Measurements from ENCODE around the gene PKIG. TPM values are rescaled to one million over a fixed set of nuclear protein-coding genes. Genes with fewer than 3 reads are reported as not detected.

Gene PKIG
- total RNA-seq, 2 experiments from 2014 or later = 31.7 to 46.9 TPM

GRCh38 chr20:44659931-44660330 lies 77.6 kb downstream of the PKIG start:
- ChIA-PET CTCF (ENCODE audit: unreplicated experiment) (no interaction called here), POLR2A (no interaction called here)
- no peaks in the 10 kb centered on the region for H3K36me3 ChIP-seq (ENCODE audit: insufficient read depth, low read length)
- DNase-seq (ENCODE audit: low spot score) = no peak
- no peaks in the 10 kb centered on the region for H4K20me1 ChIP-seq (ENCODE audit: insufficient read depth, low read length)
- BruUV-seq (replicated peaks) = no TSS peak
- H3K27ac ChIP-seq (ENCODE audit: low read depth, low read length, poor library complexity, severe bottlenecking) = no peak overlapping the region
- H2AFZ ChIP-seq (ENCODE audit: low read length) = no peak overlapping the region
- H3K9me2 ChIP-seq (ENCODE audit: insufficient read depth, low read length) = no peaks in the 10 kb centered on the region
- no peaks in the 10 kb centered on the region for H3K79me2 ChIP-seq (ENCODE audit: insufficient read depth, low read depth, low read length)
- peaks cover 10% of the 10 kb centered on the region for H3K4me1 ChIP-seq (ENCODE audit: insufficient read depth, low read length, poor library complexity, severe bottlenecking)
- H3K4me3 ChIP-seq (ENCODE audit: low read depth, low read length, poor library complexity, severe bottlenecking) = no peak overlapping the region
- intact Hi-C loops (cut with micrococcal nuclease; ENCODE audit: unreplicated experiment) = no loop called here
- TF ChIP-seq CTCF (conservative IDR thresholded peaks at IDR 0.05; ENCODE audit: low read length) (no peak), EZH2phosphoT487 (IDR thresholded peaks at IDR 0.05; ENCODE audit: borderline replicate concordance, low read depth, low read length) (no peak)
- no peak overlapping the region for H3K4me2 ChIP-seq (ENCODE audit: low read length)
- H3K9me3 ChIP-seq (ENCODE audit: low read length) = no peaks in the 10 kb centered on the region

DNA sequence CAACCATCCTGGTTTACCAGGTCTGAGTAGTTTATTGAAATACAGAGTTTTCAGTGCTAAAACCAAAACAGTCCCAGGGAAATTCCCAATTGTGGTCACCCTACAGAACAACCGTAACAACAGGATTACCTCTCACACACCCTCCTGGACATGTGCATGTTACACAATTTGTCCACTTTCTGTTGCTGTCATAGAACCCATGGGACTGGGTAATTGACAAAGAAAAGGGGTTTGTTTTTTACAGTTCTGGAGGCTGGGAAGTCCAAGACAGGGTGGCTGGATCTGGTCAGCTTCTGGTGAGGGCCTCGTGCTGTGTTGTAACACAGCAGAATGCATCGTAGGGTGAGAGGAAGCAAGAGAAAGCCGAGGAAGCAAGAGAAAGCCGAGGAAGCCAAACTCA lies 78.2 kb downstream of the PKIG start:
- no peak overlapping the region for H2AFZ ChIP-seq (ENCODE audit: low read length)
- H3K36me3 ChIP-seq (ENCODE audit: insufficient read depth, low read length) = no peaks in the 10 kb centered on the region
- H3K27ac ChIP-seq (ENCODE audit: low read depth, low read length, poor library complexity, severe bottlenecking) = no peak overlapping the region
- no peaks in the 10 kb centered on the region for H3K79me2 ChIP-seq (ENCODE audit: insufficient read depth, low read depth, low read length)
- ChIA-PET POLR2A (no interaction called here), CTCF (ENCODE audit: unreplicated experiment) (no interaction called here)
- H3K4me2 ChIP-seq (ENCODE audit: low read length) = no peak overlapping the region
- BruUV-seq (replicated peaks) = no TSS peak
- H3K9me2 ChIP-seq (ENCODE audit: insufficient read depth, low read length) = no peaks in the 10 kb centered on the region
- H3K4me1 ChIP-seq (ENCODE audit: insufficient read depth, low read length, poor library complexity, severe bottlenecking) = peaks cover 10% of the 10 kb centered on the region
- no peak overlapping the region for H3K4me3 ChIP-seq (ENCODE audit: low read depth, low read length, poor library complexity, severe bottlenecking)
- H4K20me1 ChIP-seq (ENCODE audit: insufficient read depth, low read length) = no peaks in the 10 kb centered on the region
- TF ChIP-seq EZH2phosphoT487 (IDR thresholded peaks at IDR 0.05; ENCODE audit: borderline replicate concordance, low read depth, low read length) = no peak
- no peak for TF ChIP-seq CTCF (conservative IDR thresholded peaks at IDR 0.05; ENCODE audit: low read length)
- intact Hi-C loops (cut with micrococcal nuclease; ENCODE audit: unreplicated experiment) = no loop called here
- no peaks in the 10 kb centered on the region for H3K9me3 ChIP-seq (ENCODE audit: low read length)
- no peak for DNase-seq (ENCODE audit: low spot score)

DNA sequence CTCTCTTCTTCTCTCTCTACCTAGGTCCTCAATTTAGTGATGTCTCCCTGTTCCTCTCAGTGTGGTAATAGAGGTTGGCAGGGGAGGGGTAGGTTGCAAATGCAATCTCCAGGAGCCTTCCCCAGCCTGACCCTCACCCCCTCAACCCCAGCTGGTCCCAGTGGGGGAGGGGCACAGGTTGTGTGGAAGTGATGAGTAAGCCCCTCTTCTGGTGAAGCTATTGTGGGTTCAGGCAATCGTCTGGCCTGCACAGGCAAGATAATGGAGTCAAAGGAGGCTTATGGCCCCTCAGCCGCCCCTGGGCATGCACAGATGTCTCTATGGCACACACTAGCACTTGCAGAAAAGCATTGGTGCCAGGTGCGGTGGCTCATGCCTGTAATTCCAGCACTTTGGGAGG lies 79.9 kb downstream of the PKIG start:
- Histone ChIP-seq H2AFZ (ENCODE audit: low read length) (no peak overlapping the region), H3K36me3 (ENCODE audit: insufficient read depth, low read length) (no peaks in the 10 kb centered on the region), H3K27ac (ENCODE audit: low read depth, low read length, poor library complexity, severe bottlenecking) (no peak overlapping the region), H3K4me2 (ENCODE audit: low read length) (no peak overlapping the region), H3K9me3 (ENCODE audit: low read length) (no peaks in the 10 kb centered on the region), H3K79me2 (ENCODE audit: insufficient read depth, low read depth, low read length) (no peaks in the 10 kb centered on the region), H3K9me2 (ENCODE audit: insufficient read depth, low read length) (no peaks in the 10 kb centered on the region), H4K20me1 (ENCODE audit: insufficient read depth, low read length) (no peaks in the 10 kb centered on the region), H3K4me3 (ENCODE audit: low read depth, low read length, poor library complexity, severe bottlenecking) (no peak overlapping the region), H3K4me1 (ENCODE audit: insufficient read depth, low read length, poor library complexity, severe bottlenecking) (peaks cover 3% of the 10 kb centered on the region)
- DNase-seq (ENCODE audit: low spot score) = no peak
- no peak for TF ChIP-seq CTCF (conservative IDR thresholded peaks at IDR 0.05; ENCODE audit: low read length)
- no peak for TF ChIP-seq EZH2phosphoT487 (IDR thresholded peaks at IDR 0.05; ENCODE audit: borderline replicate concordance, low read depth, low read length)
- BruUV-seq (replicated peaks) = no TSS peak
- ChIA-PET CTCF (ENCODE audit: unreplicated experiment) (no interaction called here), POLR2A (interaction anchor here (1.2 kb wide), 1 partner anchor 124 kb away, joined by 3 read pairs; no protein-coding TSS in a partner anchor)
- intact Hi-C loops (cut with micrococcal nuclease; ENCODE audit: unreplicated experiment) = no loop called here

Measured in OCI-LY7 (cell line).